Vagina (tissue), 2 donors: Measurements from ENCODE around the gene SFTPA1.

Source experiments
- CTCF ChIP-seq, 3 experiments: fragments of 450-650 bp in 2 of 3; fragments of 200-600 bp in 1 of 3; sonication (generic) in 1 of 3; IDR thresholded peaks; one replicate each; pipeline ENCODE4 v1.5.1; 2017 to 2019; ENCODE audit warnings: antibody characterized with exemption in 3 of 3, mild to moderate bottlenecking in 2 of 3, moderate library complexity in 2 of 3
- POLR2A ChIP-seq, 2 donors: fragments of 450-650 bp; IDR thresholded peaks; one replicate each; pipeline ENCODE4 v1.6.1; 2017; ENCODE audit warnings: antibody characterized with exemption in 2 of 2, mild to moderate bottlenecking in 2 of 2, moderate library complexity in 2 of 2
- POLR2AphosphoS5 ChIP-seq, 2 donors: sonication (generic); formaldehyde crosslinking; IDR thresholded peaks; one replicate each; pipeline ENCODE4 v1.9.0; 2017; ENCODE audit warnings: antibody characterized with exemption in 2 of 2, mild to moderate bottlenecking in 2 of 2, low read depth in 1 of 2; ENCODE audit not compliant: insufficient read depth in 1 of 2

DNA sequence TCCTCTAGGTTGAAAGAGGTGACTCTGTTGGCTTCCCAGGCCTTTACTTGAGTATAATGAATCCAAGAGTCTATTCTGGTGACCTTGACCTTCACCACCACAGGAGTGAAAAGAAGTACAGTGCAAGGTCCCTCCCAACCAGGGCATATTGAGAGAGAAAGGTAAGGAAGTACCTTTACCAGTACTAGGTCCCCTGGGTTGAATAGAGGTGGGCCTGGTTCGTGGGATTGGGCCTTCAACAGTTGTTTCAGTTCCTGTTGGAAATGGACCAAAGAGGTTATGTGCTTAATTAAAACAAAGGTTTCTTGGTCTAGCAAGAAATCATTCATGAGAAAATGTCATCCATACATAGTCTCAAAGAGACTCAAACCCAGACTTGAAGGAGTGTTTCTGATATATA lies 6.4 kb upstream of the SFTPA1 start:
- TF ChIP-seq CTCF (IDR thresholded peaks at IDR 0.05) (no peak), POLR2A (IDR thresholded peaks at IDR 0.05) (no peak), POLR2AphosphoS5 (IDR thresholded peaks at IDR 0.05; ENCODE audit: insufficient read depth in 1 of 2, low read depth in 1 of 2) (no peak)
